ENCODE data around the gene AMIGO3.
A peak's percentile ranks its signal among the peaks of the same experiment; 100 is the strongest.
"Not testable (repeated sequence)": the region's sequence is repeated elsewhere in the genome, so short reads cannot be mapped to it uniquely, and the experiment has no call there.

Gene AMIGO3

DNA sequence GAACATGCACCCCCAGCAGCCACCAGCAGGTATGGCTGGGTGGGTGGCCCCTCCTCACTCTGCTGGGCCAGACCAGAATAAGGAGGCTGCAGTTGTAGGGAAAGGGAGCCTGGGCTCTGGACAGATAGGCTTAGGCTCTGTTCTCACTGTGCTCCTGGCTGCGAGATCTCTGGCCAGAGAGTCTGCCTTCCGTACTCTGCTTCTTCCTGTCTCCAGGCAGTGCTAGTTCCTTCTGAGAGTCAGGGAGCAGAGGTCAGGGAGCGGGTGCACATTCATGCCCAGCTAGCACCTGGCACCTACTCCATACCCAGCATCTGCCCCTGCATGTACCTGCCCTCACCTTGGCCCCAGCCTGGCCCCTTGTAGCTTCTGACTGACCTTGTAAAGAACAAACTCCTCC, 28.0 kb downstream of the AMIGO3 start:
- Histone ChIP-seq H3K9ac (ENCODE audit: low read length in 5 of 5) (peak overlapping the region in 1 of 5 donors; percentile 31), H3K4me1 (ENCODE audit: control insufficient read depth in 5 of 5, insufficient read depth in 5 of 5, low read length in 5 of 5) (peaks cover 0 to 37% (median 31%) of the 10 kb centered on the region in 5 donors)
- H3K36me3 ChIP-seq (ENCODE audit: control insufficient read depth in 5 of 5, insufficient read depth in 5 of 5, low read length in 5 of 5); H3K9me3 ChIP-seq (ENCODE audit: control insufficient read depth in 5 of 5, low read length in 5 of 5); H3K27me3 ChIP-seq (ENCODE audit: control insufficient read depth in 5 of 5, insufficient read depth in 4 of 5, low read length in 5 of 5); H3K4me3 ChIP-seq (ENCODE audit: low read depth in 1 of 5, low read length in 5 of 5); H3K27ac ChIP-seq (ENCODE audit: low read depth, low read length): not testable (repeated sequence)

DNA sequence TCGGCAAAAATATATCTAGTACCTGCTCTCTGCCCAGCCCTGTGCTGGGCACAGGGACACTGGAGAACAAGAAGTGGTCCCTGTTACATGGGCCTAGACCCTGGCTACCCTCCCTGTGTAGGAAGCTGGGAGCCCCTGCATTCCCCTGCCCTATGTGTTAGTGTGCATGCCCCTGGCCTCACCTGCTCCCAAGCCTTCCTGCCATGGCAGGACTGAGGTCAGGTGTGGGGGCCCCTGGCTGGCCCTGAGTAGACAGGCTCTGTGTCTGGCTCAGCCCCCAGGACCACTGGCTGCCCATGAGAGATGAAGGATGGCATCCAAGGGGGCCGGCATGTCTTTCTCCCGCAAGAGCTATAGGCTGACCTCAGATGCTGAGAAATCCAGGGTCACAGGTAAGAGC, 28.6 kb downstream of the AMIGO3 start:
- H3K36me3 ChIP-seq (ENCODE audit: control insufficient read depth in 5 of 5, insufficient read depth in 5 of 5, low read length in 5 of 5); H3K9me3 ChIP-seq (ENCODE audit: control insufficient read depth in 5 of 5, low read length in 5 of 5); H3K27ac ChIP-seq (ENCODE audit: low read depth, low read length); H3K27me3 ChIP-seq (ENCODE audit: control insufficient read depth in 5 of 5, insufficient read depth in 4 of 5, low read length in 5 of 5): not testable (repeated sequence)
- peak overlapping the region in 1 of 5 donors; percentile 41 for H3K9ac ChIP-seq (ENCODE audit: low read length in 5 of 5)
- H3K4me1 ChIP-seq (ENCODE audit: control insufficient read depth in 5 of 5, insufficient read depth in 5 of 5, low read length in 5 of 5) = peaks cover 0 to 41% (median 32%) of the 10 kb centered on the region in 5 donors
- peak overlapping the region in 1 of 5 donors; percentile 7 for H3K4me3 ChIP-seq (ENCODE audit: low read depth in 1 of 5, low read length in 5 of 5)

DNA sequence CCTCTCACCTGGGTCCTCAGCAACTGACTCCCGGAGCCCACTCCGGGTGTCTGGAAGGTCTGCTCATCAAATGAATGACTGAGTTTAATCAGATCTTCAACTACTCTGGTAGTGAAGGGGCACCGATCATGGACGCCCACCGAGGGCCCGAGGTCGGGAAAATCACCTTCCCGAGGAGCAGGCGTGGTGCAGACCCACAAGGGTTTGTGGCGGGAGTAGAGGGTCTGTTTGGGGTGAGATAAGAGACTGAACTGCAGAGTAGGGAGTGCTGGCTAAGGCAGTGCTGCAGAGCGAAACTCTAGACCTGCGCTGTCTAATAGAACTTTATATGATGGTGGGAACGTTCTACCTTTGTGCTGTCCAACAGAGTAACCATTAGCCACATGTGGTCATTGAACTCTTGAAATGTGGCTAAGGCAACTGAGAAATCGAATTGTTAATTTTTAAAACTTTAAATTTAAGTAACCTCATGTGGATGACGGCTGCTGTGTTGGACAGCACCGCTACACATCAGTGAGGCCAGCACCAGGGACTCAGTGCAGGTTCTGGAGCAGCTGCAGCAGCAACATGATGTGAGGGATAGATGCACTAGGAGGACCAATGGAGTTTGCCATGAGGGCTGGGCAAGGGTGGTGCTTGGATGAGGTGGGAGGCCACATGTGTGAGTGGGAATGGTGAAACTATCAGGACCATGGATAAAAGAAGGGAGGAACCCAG, 29.4 kb downstream of the AMIGO3 start:
- H3K27ac ChIP-seq (ENCODE audit: low read depth, low read length) = peak overlapping the region; percentile 54

GRCh38 chr3:49689046-49689907, 30.2 kb downstream of the AMIGO3 start, which contains the start of the genes MST1 and RNF123:
TSS of gene MST1 (minus strand) at chr3:49689474. CDS start at chr3:49688691, 783 bp downstream.
TSS of gene RNF123 (plus strand) at chr3:49689557. CDS start at chr3:49691166, 1,609 bp downstream.
- Histone ChIP-seq H3K4me1 (ENCODE audit: control insufficient read depth in 5 of 5, insufficient read depth in 5 of 5, low read length in 5 of 5) (peaks cover 0 to 41% (median 32%) of the 10 kb centered on the region in 5 donors), H3K36me3 (ENCODE audit: control insufficient read depth in 5 of 5, insufficient read depth in 5 of 5, low read length in 5 of 5) (peaks cover 0 to 6% (median 2%) of the 10 kb centered on the region in 5 donors), H3K9me3 (ENCODE audit: control insufficient read depth in 5 of 5, low read length in 5 of 5) (no peaks in the 10 kb centered on the region)

More for the DNA sequence above, 29.4 kb downstream of the AMIGO3 start:
- Histone ChIP-seq H3K9ac (ENCODE audit: low read length in 5 of 5) (peak overlapping the region; percentile 68 to 99 (median 97)), H3K4me3 (ENCODE audit: low read depth in 1 of 5, low read length in 5 of 5) (peak overlapping the region; percentile 75 to 97 (median 93)), H3K4me1 (ENCODE audit: control insufficient read depth in 5 of 5, insufficient read depth in 5 of 5, low read length in 5 of 5) (peaks cover 0 to 41% (median 32%) of the 10 kb centered on the region in 5 donors)
- H3K9me3 ChIP-seq (ENCODE audit: control insufficient read depth in 5 of 5, low read length in 5 of 5); H3K27me3 ChIP-seq (ENCODE audit: control insufficient read depth in 5 of 5, insufficient read depth in 4 of 5, low read length in 5 of 5); H3K36me3 ChIP-seq (ENCODE audit: control insufficient read depth in 5 of 5, insufficient read depth in 5 of 5, low read length in 5 of 5): not testable (repeated sequence)

DNA sequence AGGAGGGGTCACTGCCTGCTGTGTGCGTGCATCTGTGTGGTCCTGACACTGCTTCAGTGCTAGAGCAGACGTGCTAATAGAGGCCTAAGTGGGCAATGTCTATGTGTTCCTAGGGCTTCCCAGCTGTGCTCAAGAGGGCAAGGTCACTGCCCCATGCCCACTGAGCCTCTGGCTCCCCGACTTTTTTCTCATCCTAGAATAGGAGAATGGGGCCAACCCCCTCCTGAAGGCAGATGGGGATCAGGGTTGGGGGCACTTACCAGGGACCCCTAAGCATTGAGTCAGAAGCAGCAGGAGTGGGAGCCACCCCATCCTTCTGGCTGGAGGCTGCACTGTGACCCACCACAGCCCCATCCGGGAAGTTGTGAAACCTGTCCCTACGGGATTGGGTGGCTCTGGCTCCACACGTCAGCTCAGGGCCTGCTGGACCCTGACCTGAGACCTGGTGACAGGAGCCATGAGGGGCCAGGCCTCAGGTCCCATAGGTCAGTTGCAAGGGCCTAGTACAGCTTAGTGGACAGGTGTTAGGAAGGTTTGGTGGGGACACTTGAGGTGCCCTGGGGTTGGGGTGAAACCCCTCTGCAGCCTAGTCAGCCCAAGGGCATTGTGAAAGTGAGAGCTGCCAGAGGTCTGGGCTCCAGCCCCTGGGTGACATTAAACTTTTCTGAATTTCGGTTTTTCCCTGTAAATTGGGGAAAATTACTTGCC, 31.0 kb downstream of the AMIGO3 start:
- peaks cover 0 to 13% (median 8%) of the 10 kb centered on the region in 5 donors for H3K36me3 ChIP-seq (ENCODE audit: control insufficient read depth in 5 of 5, insufficient read depth in 5 of 5, low read length in 5 of 5)
- H3K9me3 ChIP-seq (ENCODE audit: control insufficient read depth in 5 of 5, low read length in 5 of 5); H3K27me3 ChIP-seq (ENCODE audit: control insufficient read depth in 5 of 5, insufficient read depth in 4 of 5, low read length in 5 of 5); H3K27ac ChIP-seq (ENCODE audit: low read depth, low read length): not testable (repeated sequence)
- peak overlapping the region in 4 of 5 donors; percentile 88 to 99 (median 98) for H3K9ac ChIP-seq (ENCODE audit: low read length in 5 of 5)
- H3K4me3 ChIP-seq (ENCODE audit: low read depth in 1 of 5, low read length in 5 of 5) = peak overlapping the region; percentile 85 to 97 (median 93)
- peaks cover 0 to 41% (median 32%) of the 10 kb centered on the region in 5 donors for H3K4me1 ChIP-seq (ENCODE audit: control insufficient read depth in 5 of 5, insufficient read depth in 5 of 5, low read length in 5 of 5)

More at GRCh38 chr3:49689046-49689907, 30.2 kb downstream of the AMIGO3 start, which contains the start of the genes MST1 and RNF123:
- peak within 1 kb of the TSS; percentile 54 for H3K27ac ChIP-seq (ENCODE audit: low read depth, low read length)
- H3K4me3 ChIP-seq (ENCODE audit: low read depth in 1 of 5, low read length in 5 of 5) = peak within 1 kb of the TSS; percentile 85 to 97 (median 93)
- peak within 1 kb of the TSS; percentile 68 to 99 (median 97) for H3K9ac ChIP-seq (ENCODE audit: low read length in 5 of 5)
- H3K27me3 ChIP-seq (ENCODE audit: control insufficient read depth in 5 of 5, insufficient read depth in 4 of 5, low read length in 5 of 5) = peaks cover 0 to 3% (median 0%) of the 10 kb centered on the region in 5 donors

GRCh38 chr3:49687424-49687795, 32.1 kb downstream of the AMIGO3 start:
- peaks cover 0 to 41% (median 32%) of the 10 kb centered on the region in 5 donors for H3K4me1 ChIP-seq (ENCODE audit: control insufficient read depth in 5 of 5, insufficient read depth in 5 of 5, low read length in 5 of 5)
- not testable (repeated sequence) for H3K9me3 ChIP-seq (ENCODE audit: control insufficient read depth in 5 of 5, low read length in 5 of 5); H3K27ac ChIP-seq (ENCODE audit: low read depth, low read length); H3K9ac ChIP-seq (ENCODE audit: low read length in 5 of 5); H3K27me3 ChIP-seq (ENCODE audit: control insufficient read depth in 5 of 5, insufficient read depth in 4 of 5, low read length in 5 of 5); H3K4me3 ChIP-seq (ENCODE audit: low read depth in 1 of 5, low read length in 5 of 5)
- peaks cover 0 to 24% (median 19%) of the 10 kb centered on the region in 5 donors for H3K36me3 ChIP-seq (ENCODE audit: control insufficient read depth in 5 of 5, insufficient read depth in 5 of 5, low read length in 5 of 5)

- not testable (repeated sequence) for H3K27ac ChIP-seq (ENCODE audit: low read depth, low read length); H3K9me3 ChIP-seq (ENCODE audit: control insufficient read depth in 5 of 5, low read length in 5 of 5); H3K27me3 ChIP-seq (ENCODE audit: control insufficient read depth in 5 of 5, insufficient read depth in 4 of 5, low read length in 5 of 5); H3K9ac ChIP-seq (ENCODE audit: low read length in 5 of 5)
- peak overlapping the region in 3 of 5 donors; percentile 11 to 44 (median 26) for H3K4me3 ChIP-seq (ENCODE audit: low read depth in 1 of 5, low read length in 5 of 5)
- H3K4me1 ChIP-seq (ENCODE audit: control insufficient read depth in 5 of 5, insufficient read depth in 5 of 5, low read length in 5 of 5) = peaks cover 0 to 41% (median 32%) of the 10 kb centered on the region in 5 donors
- H3K36me3 ChIP-seq (ENCODE audit: control insufficient read depth in 5 of 5, insufficient read depth in 5 of 5, low read length in 5 of 5) = peaks cover 0 to 29% (median 24%) of the 10 kb centered on the region in 5 donors
These were observed 32.6 kb downstream of the AMIGO3 start for GRCh38 chr3:49686769-49687423.

DNA sequence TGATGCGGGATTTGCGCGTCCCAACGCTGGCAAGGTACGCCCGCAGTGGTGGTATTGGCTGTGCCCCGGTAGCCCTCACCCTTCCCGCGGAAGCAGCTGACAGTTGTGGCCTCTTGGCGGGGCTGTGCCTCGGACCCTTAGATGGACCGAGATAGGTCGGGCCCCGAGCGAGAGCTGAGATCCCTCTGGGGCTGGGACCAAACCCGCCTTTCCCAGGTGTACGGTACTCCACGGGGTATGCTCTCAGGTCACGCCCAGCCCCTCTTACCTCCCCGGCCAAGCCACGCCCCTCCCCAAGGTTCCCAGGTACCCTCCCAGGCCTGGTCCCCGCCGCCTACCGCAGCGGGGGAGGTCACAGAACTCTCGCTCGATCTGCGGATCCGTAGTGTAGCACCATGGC, 33.1 kb downstream of the AMIGO3 start:
- H3K9me3 ChIP-seq (ENCODE audit: control insufficient read depth in 5 of 5, low read length in 5 of 5); H3K27me3 ChIP-seq (ENCODE audit: control insufficient read depth in 5 of 5, insufficient read depth in 4 of 5, low read length in 5 of 5); H3K27ac ChIP-seq (ENCODE audit: low read depth, low read length); H3K9ac ChIP-seq (ENCODE audit: low read length in 5 of 5): not testable (repeated sequence)
- Histone ChIP-seq H3K36me3 (ENCODE audit: control insufficient read depth in 5 of 5, insufficient read depth in 5 of 5, low read length in 5 of 5) (peaks cover 0 to 34% (median 29%) of the 10 kb centered on the region in 5 donors), H3K4me3 (ENCODE audit: low read depth in 1 of 5, low read length in 5 of 5) (peak overlapping the region in 3 of 5 donors; percentile 11 to 44 (median 26)), H3K4me1 (ENCODE audit: control insufficient read depth in 5 of 5, insufficient read depth in 5 of 5, low read length in 5 of 5) (peaks cover 0 to 38% (median 31%) of the 10 kb centered on the region in 5 donors)

DNA sequence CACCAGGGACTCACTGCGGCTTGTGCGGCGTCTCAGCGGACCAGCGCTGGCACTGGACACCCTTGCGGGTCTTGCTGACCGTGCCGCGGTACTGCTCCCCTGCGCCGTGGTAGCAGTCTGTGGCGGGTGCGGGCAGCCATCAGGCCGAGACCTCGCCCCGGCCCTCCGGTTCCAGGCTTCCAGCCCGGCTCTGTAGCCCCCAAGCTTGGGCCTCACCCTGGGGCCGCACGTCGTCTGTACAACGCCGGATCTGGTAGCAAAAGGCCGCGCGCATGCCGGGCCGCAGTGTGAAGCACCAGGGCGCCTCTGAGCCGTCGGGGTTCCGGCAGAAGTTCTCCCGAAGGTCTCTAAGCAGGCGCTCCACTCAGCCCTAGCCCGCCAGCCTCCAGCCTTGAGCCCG, 33.6 kb downstream of the AMIGO3 start:
- H3K4me3 ChIP-seq (ENCODE audit: low read depth in 1 of 5, low read length in 5 of 5); H3K9ac ChIP-seq (ENCODE audit: low read length in 5 of 5); H3K9me3 ChIP-seq (ENCODE audit: control insufficient read depth in 5 of 5, low read length in 5 of 5); H3K27me3 ChIP-seq (ENCODE audit: control insufficient read depth in 5 of 5, insufficient read depth in 4 of 5, low read length in 5 of 5); H3K27ac ChIP-seq (ENCODE audit: low read depth, low read length): not testable (repeated sequence)
- H3K4me1 ChIP-seq (ENCODE audit: control insufficient read depth in 5 of 5, insufficient read depth in 5 of 5, low read length in 5 of 5) = peaks cover 0 to 34% (median 26%) of the 10 kb centered on the region in 5 donors
- peaks cover 0 to 39% (median 34%) of the 10 kb centered on the region in 5 donors for H3K36me3 ChIP-seq (ENCODE audit: control insufficient read depth in 5 of 5, insufficient read depth in 5 of 5, low read length in 5 of 5)
